Chondrocyte (in vitro differentiated cells): Measurements from ENCODE around the gene ATP1A1. TPM values are rescaled to one million over a fixed set of nuclear protein-coding genes. Genes with fewer than 3 reads are reported as not detected.

ENCODE experiments used
- DNase-seq: peaks from one replicate; pipeline ENCODE4 v3.0.0; 2021; ENCODE audit warnings: mixed read lengths, low spot score
- H3K27ac Mint-ChIP-seq: one replicate; pipeline ENCODE4 v1.8.0; 2021; ENCODE audit warnings: mild to moderate bottlenecking, moderate library complexity, mixed read lengths; ENCODE audit not compliant: unreplicated experiment
- H3K27me3 Mint-ChIP-seq: 2 replicates; pipeline ENCODE4 v1.8.0; 2021; ENCODE audit warnings: low read depth, mixed read lengths
- H3K36me3 Mint-ChIP-seq: 2 replicates; pipeline ENCODE4 v1.8.0; 2021; ENCODE audit warnings: low read depth, mixed read lengths
- H3K4me1 Mint-ChIP-seq: 2 replicates; pipeline ENCODE4 v1.8.0; 2021; ENCODE audit warnings: low read depth, mild to moderate bottlenecking, mixed read lengths
- H3K4me3 Mint-ChIP-seq: one replicate; pipeline ENCODE4 v1.8.0; 2021; ENCODE audit warnings: mild to moderate bottlenecking, moderate library complexity, mixed read lengths; ENCODE audit not compliant: unreplicated experiment
- H3K9me3 Mint-ChIP-seq: 2 replicates; pipeline ENCODE4 v1.8.0; 2021; ENCODE audit warnings: low read depth, mixed read lengths
- CTCF ChIP-seq: fragments of 200-600 bp; sonication (generic); IDR thresholded peaks from 2 replicates; pipeline ENCODE4 v1.5.0; 2021; ENCODE audit warnings: antibody characterized with exemption, mild to moderate bottlenecking, moderate library complexity
- total RNA-seq: library from RNA; stranded (reverse); gene quantifications from 3 replicates; pipeline ENCODE4 v1.2.1, GENCODE V29; 2021

The ATP1A1 gene
- total RNA-seq, 1 donor from 2014 or later = 188 TPM

- Mint-ChIP-seq H3K27me3 (no peaks in the 10 kb centered on the region), H3K4me3 (no peak overlapping the region), H3K36me3 (peaks cover 61% of the 10 kb centered on the region), H3K4me1 (peaks cover 13% of the 10 kb centered on the region), H3K9me3 (no peaks in the 10 kb centered on the region), H3K27ac (no peak overlapping the region)
- DNase-seq = no peak
- no peak for TF ChIP-seq CTCF
Observed at GRCh38 chr1:116390195-116390594, 17.2 kb downstream of the ATP1A1 start.

GRCh38 chr1:116391185-116391584 is 18.1 kb downstream of the ATP1A1 start:
- peaks cover 63% of the 10 kb centered on the region for H3K36me3 Mint-ChIP-seq
- no peak overlapping the region for H3K4me3 Mint-ChIP-seq
- no peak for TF ChIP-seq CTCF
- H3K4me1 Mint-ChIP-seq = peaks cover 13% of the 10 kb centered on the region
- no peaks in the 10 kb centered on the region for H3K27me3 Mint-ChIP-seq
- peak overlapping the region; percentile 22 for H3K27ac Mint-ChIP-seq
- H3K9me3 Mint-ChIP-seq = no peaks in the 10 kb centered on the region
- no peak for DNase-seq

GRCh38 chr1:116392717-116393404 is 19.8 kb downstream of the ATP1A1 start:
- H3K36me3 Mint-ChIP-seq = peaks cover 71% of the 10 kb centered on the region
- DNase-seq = no peak
- H3K27me3 Mint-ChIP-seq = no peaks in the 10 kb centered on the region
- no peak overlapping the region for H3K4me3 Mint-ChIP-seq
- H3K27ac Mint-ChIP-seq = no peak overlapping the region
- TF ChIP-seq CTCF = no peak
- H3K4me1 Mint-ChIP-seq = peaks cover 13% of the 10 kb centered on the region
- H3K9me3 Mint-ChIP-seq = no peaks in the 10 kb centered on the region

- no peak overlapping the region for H3K4me3 Mint-ChIP-seq
- DNase-seq = no peak
- H3K9me3 Mint-ChIP-seq = no peaks in the 10 kb centered on the region
- H3K27ac Mint-ChIP-seq = no peak overlapping the region
- no peak for TF ChIP-seq CTCF
- peaks cover 13% of the 10 kb centered on the region for H3K4me1 Mint-ChIP-seq
- H3K36me3 Mint-ChIP-seq = peaks cover 71% of the 10 kb centered on the region
- no peaks in the 10 kb centered on the region for H3K27me3 Mint-ChIP-seq
Observed at GRCh38 chr1:116393792-116394191, 20.7 kb downstream of the ATP1A1 start.

GRCh38 chr1:116394270-116394669 is 21.2 kb downstream of the ATP1A1 start:
- DNase-seq = no peak
- H3K27ac Mint-ChIP-seq = no peak overlapping the region
- no peaks in the 10 kb centered on the region for H3K9me3 Mint-ChIP-seq
- H3K4me1 Mint-ChIP-seq = peaks cover 13% of the 10 kb centered on the region
- no peak overlapping the region for H3K4me3 Mint-ChIP-seq
- no peaks in the 10 kb centered on the region for H3K27me3 Mint-ChIP-seq
- no peak for TF ChIP-seq CTCF
- H3K36me3 Mint-ChIP-seq = peaks cover 71% of the 10 kb centered on the region
